Loucy (cell line): ENCODE measurements around the gene PRRC2C.

Experiments
- H2AFZ ChIP-seq: fragments of 200-600 bp; sonication (generic); 2 replicates; pipeline ENCODE4 v1.6.0; 2016; ENCODE audit warnings: antibody characterized with exemption, mild to moderate bottlenecking, low read length, moderate library complexity
- H3F3A ChIP-seq: fragments of 200-600 bp; 2 replicates; pipeline ENCODE4 v1.6.0; 2016; ENCODE audit warnings: antibody characterized with exemption, low read depth, mild to moderate bottlenecking
- H3K27me3 ChIP-seq: fragments of 200-600 bp; sonication (generic); 2 replicates; pipeline ENCODE4 v1.6.1; 2014; ENCODE audit warnings: low read length, mild to moderate bottlenecking; ENCODE audit not compliant: insufficient read depth, poor library complexity, severe bottlenecking
- H3K36me3 ChIP-seq: fragments of 200-600 bp; sonication (generic); 2 replicates; pipeline ENCODE4 v1.6.1; 2016; ENCODE audit warnings: low read length; ENCODE audit not compliant: insufficient read depth
- H3K4me1 ChIP-seq: fragments of 200-600 bp; sonication (generic); 2 replicates; pipeline ENCODE4 v1.5.1; 2014; ENCODE audit warnings: low read length, mild to moderate bottlenecking; ENCODE audit not compliant: insufficient read depth, poor library complexity, severe bottlenecking
- H3K4me2 ChIP-seq: fragments of 200-600 bp; sonication (generic); 2 replicates; pipeline ENCODE4 v1.6.0; 2014; ENCODE audit warnings: antibody characterized with exemption, low read length, low read depth, mild to moderate bottlenecking; ENCODE audit not compliant: poor library complexity, severe bottlenecking
- H3K4me3 ChIP-seq: fragments of 200-600 bp; sonication (generic); 2 replicates; pipeline ENCODE4 v1.5.1; 2014; ENCODE audit warnings: low read length, mild to moderate bottlenecking, mixed read lengths; ENCODE audit not compliant: poor library complexity, severe bottlenecking
- H3K79me2 ChIP-seq: fragments of 200-600 bp; sonication (generic); 2 replicates; pipeline ENCODE4 v1.6.1; 2014; ENCODE audit warnings: low read length; ENCODE audit not compliant: insufficient read depth
- H3K9ac ChIP-seq: fragments of 200-600 bp; sonication (generic); 2 replicates; pipeline ENCODE4 v1.6.0; 2014; ENCODE audit warnings: mild to moderate bottlenecking, low read depth, low read length, moderate library complexity; ENCODE audit not compliant: poor library complexity, severe bottlenecking
- H3K9me2 ChIP-seq: fragments of 200-600 bp; sonication (generic); replicated peaks from 2 replicates; pipeline ENCODE4 v1.6.1; 2016; ENCODE audit warnings: low read depth, low read length, mixed read lengths
- H3K9me3 ChIP-seq: fragments of 200-600 bp; sonication (generic); 2 replicates; pipeline ENCODE4 v1.6.1; 2014; ENCODE audit warnings: mild to moderate bottlenecking, antibody characterized with exemption, low read length, low read depth; ENCODE audit not compliant: insufficient read depth
- H4K20me1 ChIP-seq: fragments of 200-600 bp; sonication (generic); 2 replicates; pipeline ENCODE4 v1.6.0; 2014; ENCODE audit warnings: antibody characterized with exemption, low read length, mild to moderate bottlenecking; ENCODE audit not compliant: insufficient read depth, poor library complexity, severe bottlenecking
- CTCF ChIP-seq: fragments of 200-600 bp; sonication (generic); conservative IDR thresholded peaks from 2 replicates; pipeline ENCODE4 v1.5.1; 2014; ENCODE audit warnings: mild to moderate bottlenecking, antibody characterized with exemption, low read length
- EZH2phosphoT487 ChIP-seq: fragments of 200-600 bp; IDR thresholded peaks from 2 replicates; pipeline ENCODE4 v1.6.1; 2018; ENCODE audit warnings: antibody characterized with exemption, mild to moderate bottlenecking, moderate library complexity, borderline replicate concordance

PRRC2C gene

GRCh38 chr1:171460018-171460620, 25.2 kb upstream of the PRRC2C start:
- no peak overlapping the region for H2AFZ ChIP-seq
- H3K79me2 ChIP-seq = no peaks in the 10 kb centered on the region
- H3K9ac ChIP-seq = no peak overlapping the region
- no peaks in the 10 kb centered on the region for H4K20me1 ChIP-seq
- H3K27me3 ChIP-seq = no peaks in the 10 kb centered on the region
- no peaks in the 10 kb centered on the region for H3K36me3 ChIP-seq
- no peak overlapping the region for H3K4me2 ChIP-seq
- no peaks in the 10 kb centered on the region for H3K4me1 ChIP-seq
- no peaks in the 10 kb centered on the region for H3K9me2 ChIP-seq
- TF ChIP-seq CTCF = no peak
- no peak for TF ChIP-seq EZH2phosphoT487
- no peaks in the 10 kb centered on the region for H3F3A ChIP-seq
- no peaks in the 10 kb centered on the region for H3K9me3 ChIP-seq
- no peak overlapping the region for H3K4me3 ChIP-seq

- Histone ChIP-seq H3F3A (no peaks in the 10 kb centered on the region), H3K9ac (no peak overlapping the region), H3K4me1 (no peaks in the 10 kb centered on the region), H3K36me3 (no peaks in the 10 kb centered on the region), H3K79me2 (no peaks in the 10 kb centered on the region), H3K4me3 (no peak overlapping the region), H3K9me2 (no peaks in the 10 kb centered on the region), H3K9me3 (no peaks in the 10 kb centered on the region), H2AFZ (no peak overlapping the region), H3K4me2 (no peak overlapping the region), H3K27me3 (no peaks in the 10 kb centered on the region), H4K20me1 (no peaks in the 10 kb centered on the region)
- no peak for TF ChIP-seq CTCF
- no peak for TF ChIP-seq EZH2phosphoT487
These were observed 17.7 kb upstream of the PRRC2C start for GRCh38 chr1:171467626-171468025.

GRCh38 chr1:171468120-171468750, 17.1 kb upstream of the PRRC2C start:
- Histone ChIP-seq H3K79me2 (no peaks in the 10 kb centered on the region), H3K36me3 (no peaks in the 10 kb centered on the region), H3K9me3 (no peaks in the 10 kb centered on the region), H4K20me1 (no peaks in the 10 kb centered on the region), H3K4me3 (no peak overlapping the region), H3F3A (no peaks in the 10 kb centered on the region), H3K4me1 (no peaks in the 10 kb centered on the region), H2AFZ (no peak overlapping the region), H3K27me3 (no peaks in the 10 kb centered on the region), H3K9ac (no peak overlapping the region), H3K4me2 (no peak overlapping the region), H3K9me2 (no peaks in the 10 kb centered on the region)
- TF ChIP-seq CTCF (no peak), EZH2phosphoT487 (no peak)
